HCEC 1CT (cell line): Measurements from ENCODE around the gene POU3F2.

Experiments
- DNase-seq: peaks from one replicate; pipeline ENCODE4 v3.0.0-alpha.2; 2017

Gene POU3F2

GRCh38 chr6:98834060-98835031 lies at the start of gene POU3F2:
Gene POU3F2 (plus strand): TSS chr6:98834574. CDS start chr6:98834874, 300 bp downstream.
- peak; percentile 53 for DNase-seq

- no peak for DNase-seq
Observed at GRCh38 chr6:98787435-98787834, 46.9 kb upstream of the POU3F2 start.

- DNase-seq = no peak
Observed at GRCh38 chr6:98787961-98788360, 46.4 kb upstream of the POU3F2 start.

GRCh38 chr6:98794307-98794842 lies 40.0 kb upstream of the POU3F2 start:
- no peak for DNase-seq

- no peak for DNase-seq
Observed at GRCh38 chr6:98797217-98797994, 37.0 kb upstream of the POU3F2 start.

- no peak for DNase-seq
Observed at GRCh38 chr6:98800866-98801265, 33.5 kb upstream of the POU3F2 start.

- DNase-seq = no peak
Observed at GRCh38 chr6:98808541-98809210, 25.7 kb upstream of the POU3F2 start.

GRCh38 chr6:98812220-98812619 lies 22.2 kb upstream of the POU3F2 start:
- no peak for DNase-seq

- DNase-seq = no peak
Observed at GRCh38 chr6:98816799-98817198, 17.6 kb upstream of the POU3F2 start.

- no peak for DNase-seq
Observed at GRCh38 chr6:98821756-98822405, 12.5 kb upstream of the POU3F2 start.

- DNase-seq = no peak
Observed at GRCh38 chr6:98823428-98824161, 10.8 kb upstream of the POU3F2 start.

GRCh38 chr6:98824162-98824901 lies 10.0 kb upstream of the POU3F2 start:
- no peak for DNase-seq

- DNase-seq = no peak
Observed at GRCh38 chr6:98824902-98825599, 9.3 kb upstream of the POU3F2 start.

GRCh38 chr6:98825600-98826230 lies 8.7 kb upstream of the POU3F2 start:
- no peak for DNase-seq

- no peak for DNase-seq
Observed at GRCh38 chr6:98827295-98828159, 6.8 kb upstream of the POU3F2 start.

GRCh38 chr6:98828211-98828788 lies 6.1 kb upstream of the POU3F2 start:
- DNase-seq = no peak

- no peak for DNase-seq
Observed at GRCh38 chr6:98828941-98829411, 5.4 kb upstream of the POU3F2 start.

GRCh38 chr6:98830146-98830545 lies 4.2 kb upstream of the POU3F2 start:
- DNase-seq = no peak
